ENCODE results near the gene BMAL1. TPM values are rescaled to one million over a fixed set of nuclear protein-coding genes. Genes with fewer than 3 reads are reported as not detected.

Gene BMAL1
- total RNA-seq, 1 experiment from 2014 or later, result 8.3 TPM

DNA sequence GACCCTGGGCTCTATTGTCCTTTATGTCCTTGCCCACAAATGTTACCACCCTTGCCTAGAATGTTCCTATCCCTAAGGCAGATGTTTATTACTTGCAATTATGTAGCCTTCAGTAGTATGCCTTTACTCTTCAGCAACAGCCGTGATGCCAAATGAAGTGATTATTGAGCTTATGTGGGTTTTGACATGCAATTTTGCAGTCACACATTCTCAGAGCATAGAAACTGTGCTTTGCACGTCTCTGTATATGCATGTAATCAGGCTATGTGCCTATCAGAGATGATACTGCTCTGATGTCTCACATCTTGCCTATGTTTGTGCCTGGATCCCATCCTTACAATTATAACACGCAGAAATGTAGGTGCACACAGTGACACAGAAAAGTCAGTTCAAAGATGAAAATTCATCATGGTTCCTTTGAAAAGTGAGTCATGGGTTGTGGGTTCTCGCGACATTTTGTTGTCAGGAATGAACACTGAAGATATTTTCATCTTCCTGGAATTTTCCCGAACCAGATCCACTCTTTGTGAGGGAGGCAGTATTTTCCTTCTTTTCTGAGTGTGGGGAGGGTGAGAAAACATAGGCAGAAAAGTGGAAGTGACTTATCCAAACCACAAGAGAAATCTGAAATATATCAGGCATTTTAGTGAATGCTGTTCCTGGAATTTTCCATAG is 81.1 kb downstream of the BMAL1 start:
- no peaks in the 10 kb centered on the region for H3K27me3 Mint-ChIP-seq (ENCODE audit: low read depth)
- TF ChIP-seq, protein P1, sequence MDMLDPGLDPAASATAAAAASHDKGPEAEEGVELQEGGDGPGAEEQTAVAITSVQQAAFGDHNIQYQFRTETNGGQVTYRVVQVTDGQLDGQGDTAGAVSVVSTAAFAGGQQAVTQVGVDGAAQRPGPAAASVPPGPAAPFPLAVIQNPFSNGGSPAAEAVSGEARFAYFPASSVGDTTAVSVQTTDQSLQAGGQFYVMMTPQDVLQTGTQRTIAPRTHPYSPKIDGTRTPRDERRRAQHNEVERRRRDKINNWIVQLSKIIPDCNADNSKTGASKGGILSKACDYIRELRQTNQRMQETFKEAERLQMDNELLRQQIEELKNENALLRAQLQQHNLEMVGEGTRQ (CRISPR knock-in tag; IDR thresholded peaks at IDR 0.05), result no peak
- TF ChIP-seq ZNF219 (CRISPR knock-in tag; IDR thresholded peaks at IDR 0.05; ENCODE audit: borderline replicate concordance) (no peak), CBFB (CRISPR knock-in tag; IDR thresholded peaks at IDR 0.05; ENCODE audit: low read depth) (no peak), SMAD4 (CRISPR knock-in tag; IDR thresholded peaks at IDR 0.05) (no peak), ESRRA (CRISPR knock-in tag; IDR thresholded peaks at IDR 0.05; ENCODE audit: borderline replicate concordance) (no peak), SMAD3 (CRISPR knock-in tag; IDR thresholded peaks at IDR 0.05; ENCODE audit: borderline replicate concordance) (no peak), STAT6 (CRISPR knock-in tag; conservative IDR thresholded peaks at IDR 0.05; ENCODE audit: low read depth) (no peak), ZNF263 (CRISPR knock-in tag; IDR thresholded peaks at IDR 0.05; ENCODE audit: low read depth) (no peak)
- TF ChIP-seq, protein P2, sequence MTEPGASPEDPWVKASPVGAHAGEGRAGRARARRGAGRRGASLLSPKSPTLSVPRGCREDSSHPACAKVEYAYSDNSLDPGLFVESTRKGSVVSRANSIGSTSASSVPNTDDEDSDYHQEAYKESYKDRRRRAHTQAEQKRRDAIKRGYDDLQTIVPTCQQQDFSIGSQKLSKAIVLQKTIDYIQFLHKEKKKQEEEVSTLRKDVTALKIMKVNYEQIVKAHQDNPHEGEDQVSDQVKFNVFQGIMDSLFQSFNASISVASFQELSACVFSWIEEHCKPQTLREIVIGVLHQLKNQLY (CRISPR knock-in tag; IDR thresholded peaks at IDR 0.05), result no peak
- ChIA-PET POLR2A (no interaction called here), CTCF (interaction anchor here (0.7 to 1.2 kb wide), 2 partner anchors 148 to 151 kb away, joined by 3 read pairs; no protein-coding TSS in a partner anchor)
- H3K4me3 Mint-ChIP-seq, result no peak overlapping the region
- H3K27ac Mint-ChIP-seq, result no peak overlapping the region
- no peaks in the 10 kb centered on the region for H3K9me3 Mint-ChIP-seq
- DNase-seq (ENCODE audit: low spot score), result no peak
- H3K36me3 Mint-ChIP-seq, result no peaks in the 10 kb centered on the region
- ATAC-seq, result no peak
- H3K4me1 Mint-ChIP-seq, result 0 out of 2 replicates have a peak, but pooled peaks cover 3% of the 10 kb centered on the region

DNA sequence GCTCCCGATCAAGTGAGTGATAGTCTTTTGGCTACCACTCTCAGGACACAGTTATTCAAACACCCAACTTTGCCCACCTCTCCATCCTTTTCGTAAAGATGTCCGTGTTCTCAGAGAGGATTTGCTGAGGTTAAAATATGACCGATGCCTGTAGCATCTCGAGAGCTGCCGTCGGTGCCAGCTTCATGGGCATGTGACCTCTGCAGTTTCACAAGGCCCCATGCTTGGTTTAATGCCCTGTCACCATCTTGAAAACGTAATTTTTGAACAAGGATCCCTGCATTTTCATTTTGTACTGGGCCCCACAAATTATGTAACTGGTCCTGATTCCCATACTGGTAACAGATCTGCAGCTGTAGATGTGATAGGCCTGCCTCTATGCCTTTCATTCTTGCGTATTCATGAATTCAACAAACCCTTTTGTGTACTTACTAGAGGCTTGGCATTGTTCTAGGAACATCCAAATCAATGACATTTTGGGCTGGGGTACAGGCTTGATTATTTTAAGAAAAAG is 85.1 kb downstream of the BMAL1 start:
- ATAC-seq, result no peak
- no peak for DNase-seq (ENCODE audit: low spot score)
- Mint-ChIP-seq H3K9me3 (no peaks in the 10 kb centered on the region), H3K27me3 (ENCODE audit: low read depth) (no peaks in the 10 kb centered on the region), H3K4me1 (no peaks in the 10 kb centered on the region), H3K36me3 (no peaks in the 10 kb centered on the region), H3K27ac (no peak overlapping the region), H3K4me3 (no peak overlapping the region)
- CTCF ChIA-PET, result interaction anchor here (1.9 kb wide), 1 partner anchor 8 kb away, joined by 7 read pairs; no protein-coding TSS in a partner anchor
- POLR2A ChIA-PET, result no interaction called here
- TF ChIP-seq SOX15 (CRISPR knock-in tag; IDR thresholded peaks at IDR 0.05), result no peak
- TF ChIP-seq TEAD1 (CRISPR knock-in tag; IDR thresholded peaks at IDR 0.05), result no peak
- TF ChIP-seq AR (CRISPR knock-in tag; IDR thresholded peaks at IDR 0.05), result no peak
- TF ChIP-seq, protein P3, sequence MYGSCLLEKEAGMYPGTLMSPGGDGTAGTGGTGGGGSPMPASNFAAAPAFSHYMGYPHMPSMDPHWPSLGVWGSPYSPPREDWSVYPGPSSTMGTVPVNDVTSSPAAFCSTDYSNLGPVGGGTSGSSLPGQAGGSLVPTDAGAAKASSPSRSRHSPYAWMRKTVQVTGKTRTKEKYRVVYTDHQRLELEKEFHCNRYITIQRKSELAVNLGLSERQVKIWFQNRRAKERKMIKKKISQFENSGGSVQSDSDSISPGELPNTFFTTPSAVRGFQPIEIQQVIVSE (CRISPR knock-in tag; IDR thresholded peaks at IDR 0.05; ENCODE audit: borderline replicate concordance), result no peak
- no peak for TF ChIP-seq FOXJ3 (CRISPR knock-in tag; IDR thresholded peaks at IDR 0.05; ENCODE audit: borderline replicate concordance)
- TF ChIP-seq SMAD3 (CRISPR knock-in tag; IDR thresholded peaks at IDR 0.05; ENCODE audit: borderline replicate concordance), result no peak
- no peak for TF ChIP-seq ZNF532 (CRISPR knock-in tag; IDR thresholded peaks at IDR 0.05; ENCODE audit: borderline replicate concordance)
- TF ChIP-seq NFATC4 (CRISPR knock-in tag; IDR thresholded peaks at IDR 0.05), result no peak
- no peak for TF ChIP-seq NR1H2 (CRISPR knock-in tag; IDR thresholded peaks at IDR 0.05)
- TF ChIP-seq, protein P4, sequence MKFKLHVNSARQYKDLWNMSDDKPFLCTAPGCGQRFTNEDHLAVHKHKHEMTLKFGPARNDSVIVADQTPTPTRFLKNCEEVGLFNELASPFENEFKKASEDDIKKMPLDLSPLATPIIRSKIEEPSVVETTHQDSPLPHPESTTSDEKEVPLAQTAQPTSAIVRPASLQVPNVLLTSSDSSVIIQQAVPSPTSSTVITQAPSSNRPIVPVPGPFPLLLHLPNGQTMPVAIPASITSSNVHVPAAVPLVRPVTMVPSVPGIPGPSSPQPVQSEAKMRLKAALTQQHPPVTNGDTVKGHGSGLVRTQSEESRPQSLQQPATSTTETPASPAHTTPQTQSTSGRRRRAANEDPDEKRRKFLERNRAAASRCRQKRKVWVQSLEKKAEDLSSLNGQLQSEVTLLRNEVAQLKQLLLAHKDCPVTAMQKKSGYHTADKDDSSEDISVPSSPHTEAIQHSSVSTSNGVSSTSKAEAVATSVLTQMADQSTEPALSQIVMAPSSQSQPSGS (CRISPR knock-in tag; IDR thresholded peaks at IDR 0.05; ENCODE audit: borderline replicate concordance, low read depth), result no peak

Measured in WTC11 (cell line).